Measurements from ENCODE around the gene OR1K1.

The OR1K1 gene

GRCh38 chr9:122821278-122821943, 21.5 kb downstream of the OR1K1 start:
- H3F3A ChIP-seq (ENCODE audit: insufficient read depth, low read length) = no peaks in the 10 kb centered on the region
- no peaks in the 10 kb centered on the region for H3K9me2 ChIP-seq (replicated peaks; ENCODE audit: insufficient read depth, low read length)
- H3K9ac ChIP-seq (ENCODE audit: low read length) = no peak overlapping the region
- H3K4me2 ChIP-seq (ENCODE audit: low read depth, low read length) = no peak overlapping the region
- no peaks in the 10 kb centered on the region for H4K20me1 ChIP-seq (ENCODE audit: insufficient read depth, low read length)
- H3K4me3 ChIP-seq (ENCODE audit: low read length) = no peak overlapping the region
- peaks cover 29% of the 10 kb centered on the region for H3K79me2 ChIP-seq (ENCODE audit: low read length)
- no peaks in the 10 kb centered on the region for H3K4me1 ChIP-seq (ENCODE audit: low read length)
- TF ChIP-seq EZH2 (optimal IDR thresholded peaks at IDR 0.05; ENCODE audit: low read depth, low read length) (no peak), EZH2phosphoT487 (IDR thresholded peaks at IDR 0.05; ENCODE audit: low read length) (no peak)
- TF ChIP-seq, protein P1, sequence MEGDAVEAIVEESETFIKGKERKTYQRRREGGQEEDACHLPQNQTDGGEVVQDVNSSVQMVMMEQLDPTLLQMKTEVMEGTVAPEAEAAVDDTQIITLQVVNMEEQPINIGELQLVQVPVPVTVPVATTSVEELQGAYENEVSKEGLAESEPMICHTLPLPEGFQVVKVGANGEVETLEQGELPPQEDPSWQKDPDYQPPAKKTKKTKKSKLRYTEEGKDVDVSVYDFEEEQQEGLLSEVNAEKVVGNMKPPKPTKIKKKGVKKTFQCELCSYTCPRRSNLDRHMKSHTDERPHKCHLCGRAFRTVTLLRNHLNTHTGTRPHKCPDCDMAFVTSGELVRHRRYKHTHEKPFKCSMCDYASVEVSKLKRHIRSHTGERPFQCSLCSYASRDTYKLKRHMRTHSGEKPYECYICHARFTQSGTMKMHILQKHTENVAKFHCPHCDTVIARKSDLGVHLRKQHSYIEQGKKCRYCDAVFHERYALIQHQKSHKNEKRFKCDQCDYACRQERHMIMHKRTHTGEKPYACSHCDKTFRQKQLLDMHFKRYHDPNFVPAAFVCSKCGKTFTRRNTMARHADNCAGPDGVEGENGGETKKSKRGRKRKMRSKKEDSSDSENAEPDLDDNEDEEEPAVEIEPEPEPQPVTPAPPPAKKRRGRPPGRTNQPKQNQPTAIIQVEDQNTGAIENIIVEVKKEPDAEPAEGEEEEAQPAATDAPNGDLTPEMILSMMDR (IDR thresholded peaks at IDR 0.05; ENCODE audit: low read length) = no peak
- no peaks in the 10 kb centered on the region for H3K27me3 ChIP-seq (replicated peaks; ENCODE audit: insufficient read depth, low read length)
- H3K27ac ChIP-seq (ENCODE audit: low read length) = no peak overlapping the region
- no peaks in the 10 kb centered on the region for H3K9me3 ChIP-seq (replicated peaks; ENCODE audit: insufficient read depth, low read length)
- H2AFZ ChIP-seq (ENCODE audit: low read length) = no peak overlapping the region
- H3K36me3 ChIP-seq (replicated peaks; ENCODE audit: insufficient read depth, low read length) = 0 out of 2 replicates have a peak, but pooled peaks cover 10% of the 10 kb centered on the region
- DNase-seq = no peak

DNA sequence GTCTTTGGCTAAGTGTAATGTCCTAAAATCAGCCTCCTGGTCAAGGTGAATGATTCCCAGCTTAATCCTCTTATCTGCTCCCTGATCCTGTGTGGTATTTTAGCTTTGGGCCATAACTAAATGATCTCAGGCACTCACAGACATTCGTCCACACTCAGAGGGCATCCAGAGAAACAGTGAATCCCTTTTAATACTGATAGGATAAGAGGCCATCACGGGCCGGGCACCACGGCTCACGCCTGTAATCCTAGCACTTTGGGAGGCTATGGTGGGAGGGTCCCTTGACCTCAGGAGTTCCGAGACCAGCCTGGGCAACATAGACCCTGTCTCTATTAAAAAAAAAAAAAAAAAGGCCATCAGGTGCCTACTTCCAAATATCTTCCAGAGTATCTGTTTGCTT, 22.1 kb downstream of the OR1K1 start:
- H3K27me3 ChIP-seq (replicated peaks; ENCODE audit: insufficient read depth, low read length) = no peaks in the 10 kb centered on the region
- TF ChIP-seq EZH2phosphoT487 (IDR thresholded peaks at IDR 0.05; ENCODE audit: low read length) = no peak
- TF ChIP-seq EZH2 (optimal IDR thresholded peaks at IDR 0.05; ENCODE audit: low read depth, low read length) = no peak
- TF ChIP-seq, protein P1 (IDR thresholded peaks at IDR 0.05; ENCODE audit: low read length) = no peak
- no peak overlapping the region for H3K4me2 ChIP-seq (ENCODE audit: low read depth, low read length)
- peaks cover 2% of the 10 kb centered on the region; the same call in 1 of the 2 replicates for H3K4me1 ChIP-seq (ENCODE audit: low read length)
- no peak overlapping the region for H2AFZ ChIP-seq (ENCODE audit: low read length)
- H3K27ac ChIP-seq (ENCODE audit: low read length) = no peak overlapping the region
- H3K36me3 ChIP-seq (replicated peaks; ENCODE audit: insufficient read depth, low read length) = 0 out of 2 replicates have a peak, but pooled peaks cover 10% of the 10 kb centered on the region
- H3K79me2 ChIP-seq (ENCODE audit: low read length) = peaks cover 36% of the 10 kb centered on the region
- no peaks in the 10 kb centered on the region for H3K9me3 ChIP-seq (replicated peaks; ENCODE audit: insufficient read depth, low read length)
- no peaks in the 10 kb centered on the region for H4K20me1 ChIP-seq (ENCODE audit: insufficient read depth, low read length)
- DNase-seq = no peak
- no peaks in the 10 kb centered on the region for H3F3A ChIP-seq (ENCODE audit: insufficient read depth, low read length)
- no peak overlapping the region for H3K4me3 ChIP-seq (ENCODE audit: low read length)
- H3K9ac ChIP-seq (ENCODE audit: low read length) = no peak overlapping the region
- no peaks in the 10 kb centered on the region for H3K9me2 ChIP-seq (replicated peaks; ENCODE audit: insufficient read depth, low read length)

GRCh38 chr9:122822938-122823337, 23.0 kb downstream of the OR1K1 start:
- peaks cover 44% of the 10 kb centered on the region for H3K79me2 ChIP-seq (ENCODE audit: low read length)
- peaks cover 5% of the 10 kb centered on the region; the same call in 1 of the 2 replicates for H3K4me1 ChIP-seq (ENCODE audit: low read length)
- H3K27ac ChIP-seq (ENCODE audit: low read length) = no peak overlapping the region
- no peaks in the 10 kb centered on the region for H3K27me3 ChIP-seq (replicated peaks; ENCODE audit: insufficient read depth, low read length)
- no peak overlapping the region for H2AFZ ChIP-seq (ENCODE audit: low read length)
- no peaks in the 10 kb centered on the region for H3F3A ChIP-seq (ENCODE audit: insufficient read depth, low read length)
- no peak for DNase-seq
- H3K9ac ChIP-seq (ENCODE audit: low read length) = no peak overlapping the region
- H3K9me2 ChIP-seq (replicated peaks; ENCODE audit: insufficient read depth, low read length) = no peaks in the 10 kb centered on the region
- H3K36me3 ChIP-seq (replicated peaks; ENCODE audit: insufficient read depth, low read length) = 0 out of 2 replicates have a peak, but pooled peaks cover 10% of the 10 kb centered on the region
- H3K9me3 ChIP-seq (replicated peaks; ENCODE audit: insufficient read depth, low read length) = no peaks in the 10 kb centered on the region
- no peak overlapping the region for H3K4me3 ChIP-seq (ENCODE audit: low read length)
- TF ChIP-seq, protein P1 (IDR thresholded peaks at IDR 0.05; ENCODE audit: low read length) = no peak
- TF ChIP-seq EZH2 (optimal IDR thresholded peaks at IDR 0.05; ENCODE audit: low read depth, low read length) (no peak), EZH2phosphoT487 (IDR thresholded peaks at IDR 0.05; ENCODE audit: low read length) (no peak)
- no peaks in the 10 kb centered on the region for H4K20me1 ChIP-seq (ENCODE audit: insufficient read depth, low read length)
- H3K4me2 ChIP-seq (ENCODE audit: low read depth, low read length) = no peak overlapping the region

All from MM.1S (cell line).